Choroid plexus epithelial cell (primary cell): ENCODE results near the gene RPS6KA5.
A peak's percentile ranks its signal among the peaks of the same experiment; 100 is the strongest.

Source experiments
- DNase-seq: peaks from one replicate; pipeline ENCODE4 v3.0.0-alpha.2; 2010; ENCODE audit warnings: low read depth
- H3K4me3 ChIP-seq: 2 replicates; pipeline ENCODE4 v1.5.1; 2011; ENCODE audit warnings: low read depth, mild to moderate bottlenecking, control low read depth, low read length, moderate library complexity
- CTCF ChIP-seq: conservative IDR thresholded peaks from 2 replicates; pipeline ENCODE4 v1.5.1; 2011; ENCODE audit warnings: low read depth, mild to moderate bottlenecking, control low read depth, inconsistent platforms, low read length, moderate library complexity

The RPS6KA5 gene

DNA sequence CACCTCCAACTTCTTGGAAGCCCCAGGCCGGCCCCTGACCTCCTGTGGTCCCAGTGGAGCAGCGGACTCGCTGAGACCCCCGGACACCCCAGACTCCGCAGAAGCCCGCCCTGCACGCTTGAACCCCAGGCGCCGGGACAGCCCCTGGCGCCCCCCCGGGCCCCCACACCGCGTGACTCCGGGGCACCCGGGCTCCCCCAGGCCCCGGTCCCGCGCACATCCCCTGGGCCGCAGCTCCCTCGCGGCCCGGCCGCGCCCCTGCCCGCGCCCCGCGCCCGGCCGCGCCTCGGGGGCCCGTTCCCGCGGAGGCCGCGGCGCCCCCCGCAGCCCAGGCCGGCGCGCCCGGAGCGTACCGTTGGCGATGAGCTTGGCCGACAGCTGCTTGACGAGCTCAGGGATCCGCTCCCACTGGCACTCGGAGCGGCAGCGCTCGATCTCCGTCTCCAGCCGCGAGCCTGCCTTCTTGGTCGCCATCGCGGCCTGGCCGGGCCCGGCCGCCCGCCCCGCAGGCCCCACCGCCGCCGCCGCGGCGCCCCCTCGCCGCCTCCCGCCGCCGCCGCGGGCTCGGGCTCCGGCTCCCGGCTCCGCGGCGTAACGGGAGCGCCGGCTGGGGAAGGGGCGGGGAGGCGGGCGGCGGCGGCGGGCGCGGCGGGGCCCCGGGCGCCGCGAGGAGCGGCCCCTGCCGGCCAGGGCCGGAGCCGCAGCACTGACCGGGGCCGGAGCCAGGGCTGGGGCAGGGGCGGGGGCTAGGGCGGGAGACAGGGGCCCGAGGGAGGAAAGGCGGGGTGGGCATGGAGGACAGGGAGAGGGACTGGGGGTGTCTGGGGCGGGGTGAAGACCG lies 244.4 kb downstream of the RPS6KA5 start, which contains the start of gene TTC7B:
TSS of gene TTC7B (minus strand) at position 609 of the 841 bp plus-strand sequence. CDS start at position 474, 135 bp downstream.
- DNase-seq = peak; percentile 49
- H3K4me3 ChIP-seq = peak within 1 kb of the TSS; percentile 70
- peak; percentile 29 for TF ChIP-seq CTCF

DNA sequence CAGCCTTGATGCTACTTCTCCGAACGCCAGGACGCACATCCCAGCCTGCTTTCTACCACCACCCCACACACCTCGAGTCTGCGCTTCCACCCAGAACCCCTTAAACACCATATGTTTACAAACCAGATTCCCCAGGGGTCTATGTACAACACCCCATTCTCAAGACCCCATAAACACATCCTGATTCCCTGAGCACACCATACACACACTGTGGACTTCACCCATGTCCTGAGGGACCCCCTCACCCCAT lies 244.9 kb downstream of the RPS6KA5 start:
- no peak for TF ChIP-seq CTCF
- peak overlapping the region; percentile 70 for H3K4me3 ChIP-seq
- no peak for DNase-seq

DNA sequence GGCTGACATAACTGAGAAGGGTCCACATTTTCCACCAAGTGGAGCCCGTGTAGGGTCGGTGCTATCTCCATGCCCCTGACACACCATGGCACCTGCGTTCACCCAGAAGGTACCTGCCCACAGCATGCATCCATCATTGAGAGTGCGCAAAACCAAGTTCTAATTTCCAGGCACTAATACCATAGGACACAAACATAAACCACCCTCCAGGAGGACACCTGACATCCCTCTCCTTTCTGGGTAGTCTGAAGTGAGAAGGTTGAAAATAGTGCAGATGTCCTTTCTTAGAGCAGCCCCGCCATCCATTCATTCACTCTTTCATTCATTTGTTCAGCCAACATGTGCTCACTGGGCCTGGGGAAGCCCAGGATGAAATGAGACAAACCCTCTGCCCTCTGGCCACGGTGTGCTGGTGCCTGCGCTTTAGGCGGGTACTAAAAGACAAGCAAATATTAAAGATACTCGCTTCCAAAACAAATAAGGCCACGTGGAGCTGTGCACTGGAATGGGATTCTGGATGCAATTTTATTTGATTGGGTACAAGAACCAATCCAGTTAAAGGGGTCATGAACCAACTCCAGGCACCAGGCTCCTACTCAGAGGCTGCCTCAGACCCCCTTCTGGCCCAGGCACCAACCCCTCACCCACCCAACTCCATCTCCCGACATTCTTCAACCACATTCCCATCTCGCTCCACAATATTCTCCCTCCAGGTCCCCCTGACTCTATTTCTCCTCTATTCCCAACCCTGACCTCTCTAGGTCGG lies 245.5 kb downstream of the RPS6KA5 start:
- H3K4me3 ChIP-seq = peak overlapping the region; percentile 70
- DNase-seq = no peak
- TF ChIP-seq CTCF = no peak

- H3K4me3 ChIP-seq = no peak overlapping the region
- no peak for DNase-seq
Measured at GRCh38 chr14:90813442-90813841, 247.0 kb downstream of the RPS6KA5 start.

GRCh38 chr14:90812109-90812508 lies 248.3 kb downstream of the RPS6KA5 start:
- H3K4me3 ChIP-seq = no peak overlapping the region
- no peak for TF ChIP-seq CTCF
- no peak for DNase-seq

More at GRCh38 chr14:90813442-90813841, 247.0 kb downstream of the RPS6KA5 start:
- no peak for TF ChIP-seq CTCF

DNA sequence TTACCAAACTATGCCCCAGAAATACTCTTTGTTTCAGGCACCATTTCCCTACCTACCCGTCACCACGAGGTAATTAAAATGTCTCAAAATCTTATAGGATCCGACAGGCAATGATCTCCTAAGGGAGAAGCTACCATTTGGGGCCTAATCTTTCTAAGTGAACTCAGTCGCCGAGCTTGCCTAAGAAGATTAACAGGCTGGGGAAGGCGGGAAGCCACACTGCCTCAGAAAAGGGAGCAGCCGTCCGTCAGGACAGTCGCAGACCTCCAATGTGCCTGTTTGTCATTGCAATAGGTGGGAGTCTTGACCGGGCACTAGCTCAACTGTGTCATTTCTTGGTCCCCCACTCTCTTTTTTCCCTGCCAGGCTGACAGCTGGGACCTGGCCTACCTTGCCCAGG lies 248.8 kb downstream of the RPS6KA5 start:
- TF ChIP-seq CTCF = no peak

More for the DNA sequence above, 248.8 kb downstream of the RPS6KA5 start:
- no peak overlapping the region for H3K4me3 ChIP-seq
- DNase-seq = no peak
